Activated CD4-positive, CD25-positive, alpha-beta regulatory T cell (primary cell): ENCODE data around the gene HMOX2.
A peak's percentile ranks its signal among the peaks of the same experiment; 100 is the strongest.

Source experiments
- DNase-seq, 4 experiments: peaks; one replicate each; lab custom pipeline; 2025; lab: John Stamatoyannopoulos, UW

The HMOX2 gene

GRCh38 chr16:4475880-4476788 is at the start of gene HMOX2:
Gene HMOX2 (plus strand): TSS chr16:4476398. CDS start chr16:4505525, 29,127 bp downstream.
- peak; percentile 87 to 93 (median 91) for DNase-seq

GRCh38 chr16:4426722-4427372 is 49.4 kb upstream of the HMOX2 start:
- DNase-seq, result no peak

GRCh38 chr16:4428500-4428899 is 47.7 kb upstream of the HMOX2 start:
- DNase-seq, result no peak

GRCh38 chr16:4431023-4431422 is 45.2 kb upstream of the HMOX2 start:
- no peak for DNase-seq

GRCh38 chr16:4433228-4433627 is 43.0 kb upstream of the HMOX2 start:
- DNase-seq, result no peak

GRCh38 chr16:4433914-4434787 is 42.0 kb upstream of the HMOX2 start:
- no peak for DNase-seq

GRCh38 chr16:4435337-4436067 is 40.7 kb upstream of the HMOX2 start:
- DNase-seq, result no peak

- DNase-seq, result no peak
Observed at GRCh38 chr16:4437366-4437765, 38.8 kb upstream of the HMOX2 start.

- DNase-seq, result no peak
Observed at GRCh38 chr16:4442371-4442770, 33.8 kb upstream of the HMOX2 start.

GRCh38 chr16:4443271-4443670 is 32.9 kb upstream of the HMOX2 start:
- DNase-seq, result no peak

- no peak for DNase-seq
Observed at GRCh38 chr16:4443986-4444385, 32.2 kb upstream of the HMOX2 start.

- DNase-seq, result no peak
Observed at GRCh38 chr16:4450430-4450829, 25.8 kb upstream of the HMOX2 start.

- DNase-seq, result no peak
Observed at GRCh38 chr16:4450931-4451519, 25.2 kb upstream of the HMOX2 start.

GRCh38 chr16:4452674-4453073 is 23.5 kb upstream of the HMOX2 start:
- DNase-seq, result no peak

- no peak for DNase-seq
Observed at GRCh38 chr16:4454623-4455022, 21.6 kb upstream of the HMOX2 start.

- no peak for DNase-seq
Observed at GRCh38 chr16:4455081-4455480, 21.1 kb upstream of the HMOX2 start.

GRCh38 chr16:4455951-4456350 is 20.2 kb upstream of the HMOX2 start:
- DNase-seq, result no peak

- DNase-seq, result no peak
Observed at GRCh38 chr16:4460936-4461249, 15.3 kb upstream of the HMOX2 start.

- DNase-seq, result no peak
Observed at GRCh38 chr16:4461250-4462085, 14.7 kb upstream of the HMOX2 start.

GRCh38 chr16:4463522-4464163 is 12.6 kb upstream of the HMOX2 start:
- no peak for DNase-seq
